Activated CD8-positive, alpha-beta memory T cell treated with anti-CD3 and anti-CD28 coated beads for 4 hours (primary cell): Measurements from ENCODE around the gene SULT1A3.
"Not testable (repeated sequence)": the region's sequence is repeated elsewhere in the genome, so short reads cannot be mapped to it uniquely, and the experiment has no call there.

Experiments
- DNase-seq, 2 donors: peaks; one replicate each; pipeline ENCODE4 v3.0.0-alpha.2; 2020; ENCODE audit warnings: low read depth in 2 of 2

The SULT1A3 gene

DNA sequence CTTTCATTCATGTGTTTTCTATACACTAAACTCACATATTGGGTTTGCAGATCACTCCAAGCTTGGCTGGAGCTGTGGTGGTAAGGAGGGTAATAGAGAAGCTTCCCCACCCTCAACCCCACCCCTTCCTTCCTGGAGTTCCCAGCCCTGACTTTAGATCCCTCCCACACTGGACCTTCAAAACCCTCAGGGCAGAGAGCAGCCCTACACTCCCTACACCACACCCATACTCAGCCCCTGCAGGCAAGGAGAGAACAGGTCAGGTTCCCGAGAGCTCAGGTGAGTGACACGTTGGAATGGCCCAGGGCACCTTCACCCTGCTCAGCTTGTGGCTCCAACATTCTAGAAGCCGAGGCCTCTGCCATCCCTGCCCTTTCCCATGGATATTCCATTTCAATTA, at the start of gene SULT1A3:
TSS of gene SULT1A3 (plus strand) at position 207 of the 400 bp plus-strand sequence. CDS start 1,474 bp downstream, outside the sequence.
- DNase-seq, result not testable (repeated sequence)

DNA sequence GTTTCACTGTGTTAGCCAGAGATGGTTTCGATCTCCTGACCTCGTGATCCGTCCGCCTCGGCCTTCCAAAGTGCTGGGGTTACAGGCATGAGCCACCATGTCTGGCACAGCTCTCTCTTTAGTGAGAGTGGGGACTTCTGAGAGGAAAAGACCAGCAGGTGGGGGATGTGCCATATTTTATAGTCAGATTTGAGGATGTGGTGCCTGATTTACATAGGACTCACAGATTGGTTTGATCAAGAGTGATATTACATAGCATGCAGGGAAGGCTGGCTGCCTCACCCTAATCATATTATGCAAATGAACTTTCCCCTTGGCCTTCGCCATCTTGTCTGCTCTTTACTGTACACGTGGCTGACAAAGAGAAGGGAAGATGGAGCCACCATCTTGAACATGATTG, 48.0 kb upstream of the SULT1A3 start:
- no peak for DNase-seq

DNA sequence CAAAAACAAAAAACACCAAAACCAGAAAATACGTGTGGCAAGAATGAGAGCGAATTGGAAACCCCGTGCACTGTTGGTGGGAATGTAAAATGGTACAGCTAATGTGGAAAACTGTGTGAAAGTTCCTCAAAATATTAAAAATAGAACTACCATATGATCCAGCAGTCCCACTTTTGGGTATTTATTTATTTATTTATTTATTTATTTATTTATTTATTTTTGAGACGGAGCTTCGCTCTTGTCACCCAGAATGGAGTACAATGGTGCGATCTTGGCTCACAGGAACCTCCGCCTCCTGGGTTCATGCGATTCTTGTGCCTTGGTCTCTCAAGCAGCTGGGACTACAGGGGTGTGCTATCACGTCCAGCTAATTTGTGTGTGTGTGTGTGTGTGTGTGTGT, 46.5 kb upstream of the SULT1A3 start:
- no peak for DNase-seq

DNA sequence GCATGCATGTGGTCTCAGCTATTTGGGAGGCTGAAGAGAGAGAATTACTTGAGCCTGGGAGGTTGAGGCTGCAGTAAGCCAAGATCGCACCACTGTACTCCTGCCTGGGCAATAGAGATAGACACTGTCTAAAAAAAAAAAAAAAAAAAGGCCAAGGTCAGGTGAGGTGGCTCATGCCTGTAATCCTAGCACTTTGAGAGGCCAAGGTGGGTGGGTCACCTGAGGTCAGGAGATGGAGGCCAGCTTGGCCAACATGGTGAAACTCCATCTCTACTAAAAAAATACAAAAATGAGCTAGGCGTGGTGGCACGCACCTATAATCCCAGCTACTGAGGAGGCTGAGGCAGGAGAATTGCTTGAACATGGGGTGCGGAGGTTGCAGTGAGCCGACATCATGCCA, 43.9 kb upstream of the SULT1A3 start:
- DNase-seq, result no peak

DNA sequence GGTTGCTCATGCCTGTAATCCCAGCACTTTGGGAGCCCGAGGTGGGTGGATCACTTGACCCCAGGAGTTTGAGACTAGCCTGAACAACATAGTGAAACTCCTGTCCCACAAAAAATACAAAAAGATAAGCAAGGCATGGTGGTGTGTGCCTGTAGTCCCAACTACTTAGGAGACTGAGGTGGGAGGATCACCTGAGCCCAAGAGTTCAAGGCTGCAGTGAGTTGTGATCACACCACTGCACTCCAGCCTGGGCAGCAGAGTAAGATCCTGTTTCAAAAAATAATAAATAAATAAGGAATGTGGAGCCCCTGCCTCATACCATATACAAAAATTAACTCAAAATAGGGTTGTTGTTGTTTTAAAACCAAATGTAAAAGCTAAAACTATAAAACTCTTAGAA, 41.8 kb upstream of the SULT1A3 start:
- DNase-seq, result no peak

DNA sequence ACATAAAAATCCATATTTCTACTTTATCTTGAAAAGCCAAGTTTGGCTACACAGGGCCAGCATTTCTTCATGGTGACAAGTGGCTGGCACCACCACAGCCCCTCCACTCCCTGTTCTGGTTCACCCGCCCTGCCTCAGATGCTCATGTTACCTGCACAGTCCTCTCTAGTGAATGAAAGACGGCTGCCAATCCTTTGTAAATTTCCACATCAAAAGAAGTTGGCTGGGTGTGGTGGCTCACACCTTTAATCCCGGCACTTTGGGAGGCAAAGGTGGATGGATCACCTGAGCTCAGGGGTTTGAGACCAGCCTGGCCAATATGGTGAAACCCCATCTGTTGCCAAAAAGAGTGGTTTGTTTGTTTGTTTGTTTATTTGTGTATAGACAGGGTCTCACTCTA, 35.5 kb upstream of the SULT1A3 start:
- DNase-seq, result no peak

DNA sequence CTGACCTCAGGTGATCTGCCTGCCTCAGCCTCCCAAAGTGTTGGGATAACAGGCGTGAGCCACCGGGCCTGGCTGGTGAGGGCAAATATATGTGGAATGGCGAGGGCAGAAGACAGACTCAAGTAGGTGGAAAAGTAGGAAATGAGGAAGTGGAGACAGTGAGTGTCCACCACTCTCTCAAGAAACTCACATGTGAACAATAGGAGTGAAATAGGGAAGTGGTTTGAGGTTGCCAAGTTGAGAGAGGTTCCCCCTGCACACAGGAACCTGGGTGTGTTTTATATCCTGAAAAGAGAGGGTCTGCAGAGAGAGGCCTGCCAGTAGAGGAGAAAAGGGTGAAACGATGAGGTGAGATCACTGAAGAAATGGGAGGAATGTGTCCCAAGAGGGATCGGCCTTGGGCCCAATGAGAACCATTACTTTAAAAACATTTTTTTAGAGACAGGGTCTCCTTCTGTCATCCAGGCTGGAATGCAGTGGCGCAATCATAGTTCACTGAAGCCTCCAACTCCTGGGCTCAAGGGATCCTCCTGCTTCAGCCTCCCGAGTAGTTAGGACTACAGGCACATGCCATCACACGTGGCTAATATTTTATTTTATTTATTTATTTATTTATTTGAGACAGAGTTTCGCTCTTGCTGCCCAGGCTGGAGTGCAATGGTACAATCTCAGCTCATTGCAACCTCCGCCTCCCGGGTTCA, 32.7 kb upstream of the SULT1A3 start:
- no peak for DNase-seq

DNA sequence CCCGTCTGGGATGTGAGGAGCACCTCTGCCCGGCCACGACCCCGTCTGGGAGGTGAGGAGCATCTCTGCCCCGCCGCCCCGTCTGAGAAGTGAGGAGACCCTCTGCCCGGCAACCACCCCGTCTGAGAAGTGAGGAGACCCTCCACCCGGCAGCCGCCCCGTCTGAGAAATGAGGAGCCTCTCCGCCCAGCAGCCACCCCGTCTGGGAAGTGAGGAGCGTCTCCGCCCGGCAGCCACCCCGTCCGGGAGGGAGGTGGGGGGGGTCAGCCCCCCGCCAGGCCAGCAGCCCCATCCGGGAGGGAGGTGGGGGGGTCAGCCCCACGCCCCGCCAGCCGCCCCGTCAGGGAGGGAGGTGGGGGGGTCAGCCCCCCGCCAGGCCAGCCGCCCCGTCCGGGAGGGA, 30.3 kb upstream of the SULT1A3 start:
- not testable (repeated sequence) for DNase-seq

DNA sequence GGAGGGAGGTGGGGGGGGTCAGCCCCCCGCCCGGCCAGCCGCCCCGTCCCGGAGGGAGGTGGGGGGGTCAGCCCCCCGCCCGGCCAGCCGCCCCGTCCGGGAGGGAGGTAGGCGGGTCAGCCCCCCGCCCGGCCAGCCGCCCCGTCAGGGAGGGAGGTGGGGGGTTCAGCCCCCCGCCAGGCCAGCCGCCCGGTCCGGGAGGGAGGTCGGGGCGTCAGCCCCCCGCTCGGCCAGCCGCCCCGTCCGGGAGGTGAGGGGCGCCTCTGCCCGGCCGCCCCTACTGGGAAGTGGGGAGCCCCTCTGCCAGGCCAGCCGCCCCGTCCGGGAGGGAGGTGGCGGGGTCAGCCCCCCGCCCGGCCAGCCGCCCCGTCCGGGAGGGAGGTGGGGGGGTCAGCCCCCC, 29.6 kb upstream of the SULT1A3 start:
- not testable (repeated sequence) for DNase-seq

DNA sequence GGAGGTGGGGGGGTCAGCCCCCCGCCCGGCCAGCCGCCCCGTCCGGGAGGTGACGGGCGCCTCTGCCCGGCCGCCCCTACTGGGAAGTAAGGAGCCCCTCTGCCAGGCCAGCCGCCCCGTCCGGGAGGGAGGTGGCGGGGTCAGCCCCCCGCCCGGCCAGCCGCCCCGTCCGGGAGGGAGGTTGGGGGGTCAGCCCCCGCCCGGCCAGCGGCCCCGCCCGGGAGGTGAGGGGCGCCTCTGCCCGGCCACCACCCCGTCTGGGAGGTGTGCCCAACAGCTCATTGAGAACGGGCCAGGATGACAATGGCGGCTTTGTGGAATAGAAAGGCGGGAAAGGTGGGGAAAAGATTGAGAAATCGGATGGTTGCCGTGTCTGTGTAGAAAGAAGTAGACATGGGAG, 28.9 kb upstream of the SULT1A3 start:
- DNase-seq, result not testable (repeated sequence)

DNA sequence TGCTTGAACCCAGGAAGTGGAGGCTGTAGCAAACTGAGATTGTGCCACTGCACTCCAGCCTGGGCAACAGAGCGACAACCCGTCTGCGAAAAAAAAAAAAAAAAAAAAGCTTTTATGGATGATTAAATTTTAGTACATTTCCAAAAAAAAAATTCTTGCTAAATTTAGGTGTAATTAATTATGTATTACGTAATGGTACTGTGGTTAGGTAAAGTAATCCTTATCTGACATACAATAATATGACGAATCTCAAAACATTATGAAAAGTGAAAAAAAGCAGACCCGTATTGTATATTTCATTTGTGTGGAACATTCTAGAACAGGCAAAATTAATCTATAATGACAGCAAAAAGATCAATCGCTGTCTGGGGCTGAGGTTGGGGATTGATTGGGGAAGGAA, 26.0 kb upstream of the SULT1A3 start:
- no peak for DNase-seq

DNA sequence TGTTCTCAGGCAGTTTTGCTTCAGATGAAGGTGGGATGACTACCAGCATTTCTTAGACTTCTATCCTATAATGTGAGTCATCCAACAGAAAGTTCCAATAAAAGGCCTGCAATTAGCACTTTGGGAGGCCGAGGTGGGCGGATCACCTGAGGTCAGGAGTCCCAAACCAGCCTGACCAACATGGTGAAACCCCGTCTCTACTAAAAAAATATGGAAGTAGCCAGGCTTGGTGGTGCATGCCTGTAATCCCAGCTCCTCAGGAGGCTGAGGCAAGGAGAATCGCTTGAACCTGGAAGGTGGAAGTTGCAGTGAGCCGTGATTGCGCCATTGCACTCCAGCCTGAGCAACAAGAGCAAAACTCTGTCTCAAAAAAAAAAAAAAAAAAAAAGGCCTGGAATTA, 22.2 kb upstream of the SULT1A3 start:
- not testable (repeated sequence) for DNase-seq

DNA sequence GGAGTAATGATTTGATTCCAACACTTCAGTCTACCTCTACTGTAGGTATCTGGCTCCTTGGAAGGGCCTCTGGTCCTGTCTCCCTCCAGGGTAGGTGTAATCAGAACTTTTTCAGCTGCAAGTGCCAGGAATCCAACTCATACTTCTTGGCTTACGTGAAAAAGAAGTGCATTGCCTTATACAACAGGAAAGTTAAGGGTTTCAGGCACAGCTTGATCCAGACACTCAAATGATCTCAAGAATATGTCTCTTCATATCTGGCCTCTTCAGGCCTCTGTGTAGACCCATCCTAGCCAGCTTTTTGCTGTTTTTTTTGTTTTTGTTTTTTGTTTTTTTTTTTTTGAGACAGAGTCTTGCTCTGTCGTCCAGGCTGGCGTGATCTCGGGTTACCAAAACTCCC, 19.9 kb upstream of the SULT1A3 start:
- no peak for DNase-seq

DNA sequence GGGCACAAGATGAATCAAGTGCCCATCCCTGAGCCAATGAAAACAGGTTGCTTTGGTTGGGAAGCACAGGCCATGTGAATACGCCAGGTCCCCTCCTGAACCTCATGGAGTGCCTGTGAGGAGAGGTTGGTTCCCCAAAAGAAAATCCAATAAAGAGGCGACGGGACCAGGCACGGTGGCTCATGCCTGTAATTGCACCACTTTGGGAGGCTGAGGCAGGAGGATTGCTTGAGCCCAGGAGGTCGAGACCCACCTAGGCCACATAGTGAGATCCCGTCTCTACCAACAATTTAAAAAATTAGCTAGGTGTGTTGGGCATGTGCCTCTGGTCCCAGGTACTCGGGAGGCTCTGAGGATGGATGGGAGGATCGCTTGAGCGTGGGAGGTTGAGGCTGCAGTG, 19.1 kb upstream of the SULT1A3 start:
- DNase-seq, result no peak

DNA sequence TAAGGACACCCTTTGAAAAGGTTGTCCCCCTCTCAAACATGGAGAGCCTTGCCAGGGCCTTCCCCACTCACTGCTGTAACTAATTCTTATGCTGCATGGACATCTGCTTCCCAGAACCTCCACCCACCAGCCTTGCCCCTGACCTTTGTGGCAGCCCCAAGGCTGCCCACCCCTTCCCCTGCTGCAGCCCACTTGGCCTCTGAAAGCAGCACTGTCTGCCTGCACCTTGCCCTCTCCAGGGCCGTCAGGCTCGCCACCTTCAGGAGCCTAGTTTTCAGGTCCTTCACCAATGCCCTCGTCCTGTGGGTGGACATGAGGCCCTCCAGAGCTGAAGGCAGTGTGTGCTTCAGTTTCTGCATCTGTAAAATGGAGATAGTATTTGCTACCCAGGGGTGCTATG, 18.3 kb upstream of the SULT1A3 start:
- no peak for DNase-seq

DNA sequence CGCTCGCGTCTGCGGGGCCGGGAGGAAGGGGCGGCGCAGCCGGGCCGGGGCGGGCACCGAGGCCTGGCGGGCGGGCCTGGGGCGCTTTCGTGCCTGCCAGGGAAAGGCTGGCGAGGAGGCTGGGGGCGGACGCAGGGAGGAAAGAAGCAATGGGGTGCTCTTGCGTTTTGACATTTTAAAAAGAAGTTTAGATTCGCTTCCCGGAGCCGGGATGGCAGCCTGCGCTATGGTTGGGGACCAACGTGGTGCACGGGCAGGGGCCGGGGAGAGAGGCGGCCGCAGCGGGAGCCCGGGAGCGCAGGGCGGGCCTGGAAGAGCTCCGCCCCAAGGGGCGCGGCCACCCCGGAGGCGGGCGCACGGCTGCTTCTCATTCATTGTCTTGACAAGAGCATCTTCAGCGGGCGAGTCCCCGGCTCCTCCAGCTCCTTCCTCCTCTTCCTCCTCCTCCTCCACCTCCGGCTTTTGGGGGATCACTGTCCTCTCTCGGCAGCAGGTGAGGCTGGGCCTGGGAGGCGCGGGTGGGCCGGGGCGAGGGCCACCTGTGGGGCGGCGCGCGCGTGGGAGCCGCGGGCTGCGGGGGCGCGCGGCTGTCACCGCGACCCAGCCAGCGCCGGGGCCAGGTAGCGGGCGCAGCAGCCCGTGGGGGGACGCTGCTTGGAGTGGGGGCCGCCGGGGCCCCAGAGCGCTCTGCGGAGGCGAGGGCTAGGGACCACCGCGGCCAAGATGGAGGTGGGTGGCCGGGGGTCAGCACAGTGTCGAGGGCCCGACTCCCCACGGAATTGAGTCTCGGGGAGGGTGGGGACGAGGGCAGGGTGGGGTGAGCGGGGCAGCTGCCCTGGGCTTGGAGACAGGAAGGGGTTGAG, 15.6 kb upstream of the SULT1A3 start, which contains the start of gene CORO1A:
TSS of gene CORO1A (plus strand) at position 370 of the 863 bp plus-strand sequence. CDS start 1,608 bp downstream, outside the sequence.
- DNase-seq, result peak; percentile 59 to 64

DNA sequence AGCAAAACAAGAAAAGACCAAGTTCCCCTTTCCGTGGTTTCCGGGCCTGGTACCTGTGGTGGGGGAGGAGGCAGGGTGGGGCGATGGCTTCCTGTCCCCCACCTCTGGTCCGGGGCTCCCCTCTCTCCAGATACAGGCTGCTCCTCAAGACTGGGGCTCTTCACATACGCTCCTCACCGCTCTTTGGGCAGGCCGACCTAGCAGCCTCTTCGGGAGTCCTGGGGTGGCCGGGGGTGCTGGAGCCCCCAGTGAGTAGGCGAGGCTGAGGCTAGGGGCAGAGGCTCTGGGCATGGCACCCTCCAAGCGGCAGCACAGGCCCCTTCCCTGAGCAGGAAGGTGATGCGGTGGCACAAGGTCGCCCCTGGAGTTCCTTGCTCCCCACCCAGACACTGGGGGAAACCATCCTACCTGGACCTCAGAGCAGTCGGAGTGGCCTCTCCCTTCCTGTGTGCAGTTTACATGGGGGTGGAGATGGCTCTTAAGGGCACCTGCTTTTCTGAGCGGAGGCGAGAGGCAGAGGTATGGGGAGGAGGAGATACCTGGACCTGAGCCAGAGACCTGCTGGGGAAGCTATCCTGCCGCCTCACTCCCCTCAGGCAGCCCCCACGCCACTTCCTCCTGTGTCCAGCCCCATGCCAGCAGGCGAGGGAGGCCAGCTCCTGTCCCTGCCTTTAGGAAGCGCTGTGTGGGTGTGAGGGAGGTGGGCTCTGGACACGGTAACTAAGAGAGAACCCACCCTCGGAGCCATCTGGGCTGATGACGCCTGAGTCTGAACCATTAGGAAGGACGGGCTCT, 14.8 kb upstream of the SULT1A3 start:
- peak; percentile 47 to 51 for DNase-seq

DNA sequence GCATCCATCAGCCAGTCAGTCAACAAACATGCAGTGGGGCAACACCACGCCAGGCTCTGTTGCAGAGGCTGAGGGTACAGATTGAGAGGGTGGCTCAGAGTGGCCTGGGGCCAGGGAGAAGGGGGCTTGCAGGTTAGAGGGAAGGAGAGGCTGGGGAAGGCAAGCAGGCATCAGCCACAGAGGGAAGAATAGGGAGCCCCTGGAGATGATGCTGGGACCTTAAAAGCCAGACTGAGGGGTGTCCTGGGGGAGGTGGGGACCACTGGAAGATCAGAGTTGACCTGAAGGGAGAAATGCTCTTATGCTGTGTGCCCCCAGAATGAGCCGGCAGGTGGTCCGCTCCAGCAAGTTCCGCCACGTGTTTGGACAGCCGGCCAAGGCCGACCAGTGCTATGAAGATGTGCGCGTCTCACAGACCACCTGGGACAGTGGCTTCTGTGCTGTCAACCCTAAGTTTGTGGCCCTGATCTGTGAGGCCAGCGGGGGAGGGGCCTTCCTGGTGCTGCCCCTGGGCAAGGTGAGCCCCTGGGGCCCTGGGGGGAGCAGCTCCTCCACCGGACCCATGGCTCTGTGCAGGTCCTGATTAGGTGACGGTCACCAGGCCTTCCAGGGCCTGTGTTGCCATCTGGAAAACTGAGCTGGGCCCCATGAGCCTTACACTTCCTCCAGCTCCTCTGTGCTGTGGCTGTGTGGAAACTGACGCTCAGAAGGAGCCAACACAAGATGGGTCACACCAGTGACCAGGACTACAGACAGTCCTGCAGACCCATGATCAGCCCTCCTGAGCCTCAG, 14.0 kb upstream of the SULT1A3 start:
- DNase-seq, result peak; percentile 3 to 6

DNA sequence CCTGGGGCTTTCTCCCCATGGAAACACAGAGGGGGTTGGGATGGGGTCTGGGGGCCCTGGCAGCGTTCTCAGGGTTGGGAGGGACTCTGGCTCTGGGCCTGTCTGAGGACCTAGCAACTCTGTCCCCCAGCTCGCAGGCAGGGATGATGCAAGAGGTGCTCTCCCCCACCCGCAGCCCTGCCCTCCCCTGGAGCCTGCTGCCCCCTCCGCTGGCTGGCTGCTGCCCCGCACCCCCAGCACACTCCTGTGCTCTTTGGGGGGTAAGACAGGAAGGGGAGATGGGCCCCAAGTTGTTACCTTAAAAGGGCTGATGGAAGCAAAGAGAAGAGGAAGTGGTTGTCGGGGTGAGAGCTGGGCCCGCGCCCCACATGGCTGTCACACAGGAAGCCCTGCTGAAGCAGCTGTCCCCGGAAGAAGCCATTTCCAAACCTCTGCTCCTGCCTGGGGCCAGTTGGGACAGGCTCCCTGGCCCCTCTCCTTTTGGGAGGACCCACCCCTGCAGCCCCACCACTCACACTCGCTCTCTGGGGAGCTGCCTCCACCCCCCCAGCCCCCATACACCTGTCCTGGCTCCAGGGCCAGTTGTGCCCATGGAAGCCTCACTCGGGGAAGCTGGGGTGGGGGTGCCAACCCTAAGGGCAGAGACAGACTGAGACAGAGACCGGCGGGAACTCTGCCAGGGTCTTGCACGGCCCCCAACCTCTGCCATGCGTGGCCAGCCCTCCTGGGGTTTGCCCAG, 13.2 kb upstream of the SULT1A3 start:
- peak; percentile 68 to 70 for DNase-seq

DNA sequence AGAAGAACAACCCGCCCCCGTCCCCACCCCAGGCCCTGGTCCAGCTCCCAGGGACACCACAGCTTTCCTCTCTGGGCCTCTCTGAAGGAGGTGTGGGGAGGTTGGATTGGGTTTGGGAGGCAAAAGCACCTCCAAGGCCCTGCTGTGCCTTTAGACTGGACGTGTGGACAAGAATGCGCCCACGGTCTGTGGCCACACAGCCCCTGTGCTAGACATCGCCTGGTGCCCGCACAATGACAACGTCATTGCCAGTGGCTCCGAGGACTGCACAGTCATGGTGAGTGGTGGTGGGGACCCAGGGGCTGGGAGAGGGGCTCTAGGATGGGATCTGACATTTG, 12.6 kb upstream of the SULT1A3 start:
- peak; percentile 3 to 11 for DNase-seq
